WTC11 (cell line): ENCODE results near the gene IRX2. TPM values are rescaled to one million over a fixed set of nuclear protein-coding genes. Genes with fewer than 3 reads are reported as not detected.

Experiments
- ATAC-seq: fragments of 200-7000 bp; cut with Tn5 transposase; 2 replicates; pipeline ENCODE4 v1.10.0; 2021; ENCODE audit warnings: mild to moderate bottlenecking, moderate library complexity
- CTCF ChIA-PET: fragments of 300-600 bp; sonication (Branson Sonifier 250); formaldehyde crosslinking; loops from one replicate; lab custom pipeline; 2021; ENCODE audit warnings: antibody characterized with exemption; lab: Charles Lee
- POLR2A ChIA-PET: fragments of 350-600 bp; sonication (Branson Sonifier 250); formaldehyde crosslinking; loops from one replicate; lab custom pipeline; 2021; ENCODE audit warnings: antibody characterized with exemption; lab: Charles Lee
- DNase-seq: peaks from one replicate; pipeline ENCODE4 v3.0.0; 2021; ENCODE audit warnings: low spot score
- H3K27ac Mint-ChIP-seq: 2 replicates; pipeline ENCODE4 v1.8.0; 2021; ENCODE audit warnings: mixed read lengths
- H3K27me3 Mint-ChIP-seq: 2 replicates; pipeline ENCODE4 v1.8.0; 2021; ENCODE audit warnings: low read depth, mild to moderate bottlenecking, moderate library complexity, mixed read lengths
- H3K36me3 Mint-ChIP-seq: 2 replicates; pipeline ENCODE4 v1.8.0; 2021; ENCODE audit warnings: mixed read lengths
- H3K4me1 Mint-ChIP-seq: 2 replicates; pipeline ENCODE4 v1.8.0; 2022; ENCODE audit warnings: mixed read lengths
- H3K4me3 Mint-ChIP-seq: 2 replicates; pipeline ENCODE4 v1.8.0; 2021; ENCODE audit warnings: mild to moderate bottlenecking, moderate library complexity, mixed read lengths
- H3K9me3 Mint-ChIP-seq: 2 replicates; pipeline ENCODE4 v1.8.0; 2021; ENCODE audit warnings: mixed read lengths
- ERG ChIP-seq: fragments of 250-450 bp; sonication (Bioruptor Pico); IDR thresholded peaks from 2 replicates; pipeline ENCODE4 v1.8.0; 2021; ENCODE audit warnings: mild to moderate bottlenecking
- GTF2I ChIP-seq: fragments of 250-450 bp; sonication (Bioruptor Pico); conservative IDR thresholded peaks from 2 replicates; pipeline ENCODE4 v1.4.0; 2021; ENCODE audit warnings: mild to moderate bottlenecking
- HMGA2 ChIP-seq: fragments of 250-450 bp; sonication (Bioruptor Pico); IDR thresholded peaks from 2 replicates; pipeline ENCODE4 v1.4.0; 2021; ENCODE audit warnings: mild to moderate bottlenecking, moderate library complexity
- MXD4 ChIP-seq: fragments of 250-450 bp; sonication (Bioruptor Pico); IDR thresholded peaks from 2 replicates; pipeline ENCODE4 v1.8.0; 2021; ENCODE audit warnings: mild to moderate bottlenecking, moderate library complexity, borderline replicate concordance
- MYBL2 ChIP-seq: sonication (generic); formaldehyde crosslinking; IDR thresholded peaks from 2 replicates; pipeline ENCODE4 v1.8.1; 2023; ENCODE audit warnings: mild to moderate bottlenecking, moderate library complexity, missing genetic modification reagents
- RORB ChIP-seq: fragments of 250-450 bp; sonication (Bioruptor Pico); IDR thresholded peaks from 2 replicates; pipeline ENCODE4 v1.9.0; 2021; ENCODE audit warnings: mild to moderate bottlenecking
- TEAD4 ChIP-seq: sonication (generic); formaldehyde crosslinking; IDR thresholded peaks from 2 replicates; pipeline ENCODE4 v1.8.0; 2022; ENCODE audit warnings: mild to moderate bottlenecking, missing genetic modification reagents
- ZNF396 ChIP-seq: fragments of 250-450 bp; sonication (Bioruptor Pico); IDR thresholded peaks from 2 replicates; pipeline ENCODE4 v1.8.0; 2021; ENCODE audit warnings: mild to moderate bottlenecking, moderate library complexity, borderline replicate concordance
- ZNF512 ChIP-seq: sonication (generic); formaldehyde crosslinking; IDR thresholded peaks from 2 replicates; pipeline ENCODE4 v1.8.1; 2022; ENCODE audit warnings: missing genetic modification reagents, borderline replicate concordance
- total RNA-seq: library from RNA; stranded (reverse); gene quantifications from 3 replicates; pipeline ENCODE4 v1.2.3, GENCODE V29; 2021
- TF ChIP-seq, protein P1 (sequence below): sonication (generic); formaldehyde crosslinking; IDR thresholded peaks from 2 replicates; pipeline ENCODE4 v1.8.1; 2022; ENCODE audit warnings: mild to moderate bottlenecking, missing genetic modification reagents, moderate library complexity, borderline replicate concordance
- TF ChIP-seq, protein P2 (sequence below): sonication (generic); formaldehyde crosslinking; conservative IDR thresholded peaks from 2 replicates; pipeline ENCODE4 v1.8.1; 2022; ENCODE audit warnings: mild to moderate bottlenecking, missing genetic modification reagents

The IRX2 gene
- total RNA-seq, 1 experiment from 2014 or later, result 63.2 TPM

- TF ChIP-seq ERG (CRISPR knock-in tag) (no peak), TEAD4 (CRISPR knock-in tag) (no peak), GTF2I (no peak), MYBL2 (no peak), HMGA2 (CRISPR knock-in tag) (no peak)
- TF ChIP-seq, all 79 proteins: peak for 0
Observed at GRCh38 chr5:2697446-2698200, 53.9 kb downstream of the IRX2 start (continued).

- H3K27ac Mint-ChIP-seq, result no peak overlapping the region
- peaks cover 12% of the 10 kb centered on the region for H3K4me1 Mint-ChIP-seq
- no peak for ATAC-seq
- H3K36me3 Mint-ChIP-seq, result no peaks in the 10 kb centered on the region
- CTCF ChIA-PET, result no interaction called here
- DNase-seq, result no peak
- H3K9me3 Mint-ChIP-seq, result peaks cover 27% of the 10 kb centered on the region
- TF ChIP-seq, protein P1, sequence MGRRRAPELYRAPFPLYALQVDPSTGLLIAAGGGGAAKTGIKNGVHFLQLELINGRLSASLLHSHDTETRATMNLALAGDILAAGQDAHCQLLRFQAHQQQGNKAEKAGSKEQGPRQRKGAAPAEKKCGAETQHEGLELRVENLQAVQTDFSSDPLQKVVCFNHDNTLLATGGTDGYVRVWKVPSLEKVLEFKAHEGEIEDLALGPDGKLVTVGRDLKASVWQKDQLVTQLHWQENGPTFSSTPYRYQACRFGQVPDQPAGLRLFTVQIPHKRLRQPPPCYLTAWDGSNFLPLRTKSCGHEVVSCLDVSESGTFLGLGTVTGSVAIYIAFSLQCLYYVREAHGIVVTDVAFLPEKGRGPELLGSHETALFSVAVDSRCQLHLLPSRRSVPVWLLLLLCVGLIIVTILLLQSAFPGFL (CRISPR knock-in tag), result no peak
- TF ChIP-seq MXD4 (CRISPR knock-in tag), result no peak
- no peak for TF ChIP-seq ZNF396 (CRISPR knock-in tag)
- TF ChIP-seq, protein P2, sequence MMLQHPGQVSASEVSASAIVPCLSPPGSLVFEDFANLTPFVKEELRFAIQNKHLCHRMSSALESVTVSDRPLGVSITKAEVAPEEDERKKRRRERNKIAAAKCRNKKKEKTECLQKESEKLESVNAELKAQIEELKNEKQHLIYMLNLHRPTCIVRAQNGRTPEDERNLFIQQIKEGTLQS (CRISPR knock-in tag), result no peak
- no peak for TF ChIP-seq RORB (CRISPR knock-in tag)
- TF ChIP-seq ZNF512 (CRISPR knock-in tag), result no peak
- TF ChIP-seq, all 79 proteins: peak for 0
- Mint-ChIP-seq H3K4me3 (no peak overlapping the region), H3K27me3 (no peaks in the 10 kb centered on the region; the same call in 1 of the 2 replicates)
- POLR2A ChIA-PET, result no interaction called here
Observed at GRCh38 chr5:2697041-2697440, 54.4 kb downstream of the IRX2 start.
